Activated T-helper 17 cell treated with anti-CD3 and anti-CD28 coated beads, Interleukin-2, amount 50 U/mL, for 72 hours (primary cell): ENCODE measurements around the gene MIEF1. TPM values are rescaled to one million over a fixed set of nuclear protein-coding genes. Genes with fewer than 3 reads are reported as not detected.

Source experiments
- ATAC-seq: fragments of 150-1000 bp; cut with Tn5 transposase; replicated peaks from 2 replicates; pipeline ENCODE4 v1.10.0; 2021; ENCODE audit warnings: mild to moderate bottlenecking, moderate library complexity
- H3K27ac Mint-ChIP-seq: one replicate; pipeline ENCODE4 v1.8.0; 2022; ENCODE audit warnings: mixed read lengths
- H3K27me3 Mint-ChIP-seq: one replicate; pipeline ENCODE4 v1.8.0; 2022; ENCODE audit warnings: mixed read lengths
- H3K36me3 Mint-ChIP-seq: one replicate; pipeline ENCODE4 v1.8.0; 2022; ENCODE audit warnings: low read depth, mild to moderate bottlenecking, mixed read lengths
- H3K4me1 Mint-ChIP-seq: one replicate; pipeline ENCODE4 v1.8.0; 2022; ENCODE audit warnings: mixed read lengths
- H3K4me3 Mint-ChIP-seq: one replicate; pipeline ENCODE4 v1.8.0; 2022; ENCODE audit warnings: mild to moderate bottlenecking, mixed read lengths
- H3K9me3 Mint-ChIP-seq: one replicate; pipeline ENCODE4 v1.8.0; 2022; ENCODE audit warnings: mixed read lengths
- total RNA-seq, 2 donors: library from RNA; stranded (reverse); gene quantifications; one replicate each; pipeline ENCODE4 v1.2.3, GENCODE V29; 2022

The MIEF1 gene
- 10 to 100 TPM; 34.7 to 54.0 TPM for total RNA-seq

DNA sequence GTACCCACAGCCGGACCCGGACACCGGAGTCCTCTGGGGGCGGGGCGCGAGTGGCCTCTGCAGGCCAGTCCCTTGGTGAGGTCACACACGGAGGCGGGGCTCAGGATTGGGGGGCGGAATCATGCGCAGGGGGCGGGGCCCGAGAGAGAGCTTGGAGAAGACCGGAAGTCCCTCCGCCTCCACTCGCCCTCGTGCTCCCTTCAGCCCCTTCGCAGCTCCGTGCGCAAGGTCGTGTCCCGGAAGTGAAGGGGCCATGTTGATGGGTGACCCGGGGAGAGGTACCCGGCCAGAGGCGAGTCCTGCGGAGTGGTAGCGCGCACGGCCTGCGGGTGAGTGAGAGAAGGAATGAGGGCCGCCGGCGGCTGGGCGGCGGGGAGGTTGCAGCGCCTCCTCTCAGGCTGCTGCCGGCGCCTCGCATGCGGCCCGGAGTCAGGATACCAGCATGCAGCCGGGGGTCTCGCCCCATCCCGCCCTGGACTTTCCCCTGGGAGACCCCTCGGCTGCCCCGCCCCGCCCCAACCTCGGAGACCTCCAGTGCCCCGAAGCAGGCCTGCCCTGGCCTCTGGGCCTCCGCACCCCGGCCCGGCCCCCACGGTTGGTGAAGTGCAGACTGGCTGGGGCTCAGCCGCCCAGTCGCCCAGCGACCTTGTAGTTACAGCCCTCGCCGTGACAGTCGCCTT lies at the start of gene MIEF1:
Gene MIEF1 (plus strand): TSS at position 182 of the 680 bp plus-strand sequence. CDS start 9,005 bp downstream, outside the sequence.
- ATAC-seq: peak; percentile 99
- no peaks in the 10 kb centered on the region for H3K27me3 Mint-ChIP-seq
- H3K9me3 Mint-ChIP-seq: no peaks in the 10 kb centered on the region
- peaks cover 18% of the 10 kb centered on the region for H3K4me1 Mint-ChIP-seq
- H3K36me3 Mint-ChIP-seq: peaks cover 56% of the 10 kb centered on the region
- peak within 1 kb of the TSS; percentile 77 for H3K4me3 Mint-ChIP-seq
- H3K27ac Mint-ChIP-seq: peak within 1 kb of the TSS; percentile 81

DNA sequence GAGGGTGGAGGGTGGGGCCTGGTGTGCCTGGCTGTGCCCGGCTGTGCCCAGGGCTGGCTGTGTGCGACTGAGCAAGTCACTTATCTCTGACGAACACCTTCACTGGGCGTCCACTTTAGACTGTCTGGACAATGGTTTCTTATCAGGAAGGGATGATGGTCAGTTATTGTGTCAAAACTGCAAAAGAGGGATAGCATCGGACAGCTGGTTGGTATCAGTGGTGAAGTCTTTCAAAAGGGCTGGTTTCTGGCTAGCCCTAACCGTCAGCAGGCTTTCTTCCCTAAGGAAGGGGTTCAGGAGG lies 49.4 kb upstream of the MIEF1 start:
- peaks cover 16% of the 10 kb centered on the region for H3K27me3 Mint-ChIP-seq
- H3K4me3 Mint-ChIP-seq: no peak overlapping the region
- no peak for ATAC-seq
- H3K27ac Mint-ChIP-seq: no peak overlapping the region
- no peaks in the 10 kb centered on the region for H3K4me1 Mint-ChIP-seq
- H3K36me3 Mint-ChIP-seq: no peaks in the 10 kb centered on the region
- no peaks in the 10 kb centered on the region for H3K9me3 Mint-ChIP-seq

DNA sequence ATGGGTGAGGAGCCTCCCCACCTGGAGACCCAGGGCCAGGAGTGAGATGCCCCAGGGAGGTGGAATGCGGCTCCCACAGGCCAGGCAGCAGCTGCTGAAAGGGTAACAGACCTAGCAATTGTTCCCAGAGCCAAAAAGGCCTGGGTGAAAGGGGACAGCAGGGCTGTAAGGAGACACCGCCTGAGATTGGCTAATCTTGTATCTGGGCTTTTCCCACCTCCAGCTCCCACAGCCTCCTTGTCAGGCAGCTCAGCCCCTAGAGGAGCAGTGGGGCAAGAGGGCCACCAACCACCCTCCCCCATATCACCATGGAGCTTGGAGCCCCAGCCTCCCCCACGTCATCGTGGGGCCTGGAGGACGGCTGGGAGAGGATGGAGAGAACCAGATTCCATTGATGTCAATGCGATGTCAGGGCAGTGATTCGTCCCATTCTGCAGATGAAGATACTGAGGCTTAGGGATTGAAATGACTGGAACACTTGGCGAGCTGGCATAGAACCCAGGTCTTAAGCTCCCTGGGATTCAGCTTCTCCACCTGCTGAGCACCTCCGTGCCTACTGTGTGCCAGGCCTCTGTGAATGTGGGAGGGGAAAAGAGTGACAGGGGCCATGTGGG lies 48.2 kb upstream of the MIEF1 start:
- H3K4me1 Mint-ChIP-seq: no peaks in the 10 kb centered on the region
- no peak overlapping the region for H3K4me3 Mint-ChIP-seq
- peaks cover 26% of the 10 kb centered on the region for H3K27me3 Mint-ChIP-seq
- H3K9me3 Mint-ChIP-seq: no peaks in the 10 kb centered on the region
- peaks cover 9% of the 10 kb centered on the region for H3K36me3 Mint-ChIP-seq
- ATAC-seq: no peak
- H3K27ac Mint-ChIP-seq: no peak overlapping the region

DNA sequence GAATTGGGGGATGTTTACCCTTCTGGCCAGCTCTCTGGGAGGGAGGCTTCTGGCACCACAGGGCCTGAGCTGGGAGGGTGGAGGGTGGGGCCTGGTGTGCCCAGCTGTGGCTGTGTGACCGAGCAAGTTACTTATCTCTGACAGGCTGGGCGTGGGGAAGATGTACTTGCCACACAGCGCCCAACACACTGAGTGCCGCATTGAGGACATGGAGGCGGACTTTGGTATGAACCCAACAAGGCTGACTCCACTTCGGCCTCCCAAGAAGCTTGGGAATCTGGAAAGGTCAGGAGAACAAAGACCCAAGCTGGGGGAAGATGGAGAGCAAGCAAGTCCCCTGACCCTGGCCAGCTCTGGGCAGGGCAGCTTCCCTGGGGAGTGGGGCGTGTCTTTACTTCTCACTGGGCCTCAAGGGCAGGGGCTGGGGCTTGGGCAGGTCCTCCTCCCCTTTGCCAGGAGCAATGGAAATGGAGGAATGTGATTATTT lies 47.7 kb upstream of the MIEF1 start:
- Mint-ChIP-seq H3K36me3 (peaks cover 9% of the 10 kb centered on the region), H3K27ac (no peak overlapping the region), H3K4me1 (no peaks in the 10 kb centered on the region), H3K9me3 (no peaks in the 10 kb centered on the region), H3K4me3 (no peak overlapping the region), H3K27me3 (peaks cover 29% of the 10 kb centered on the region)
- no peak for ATAC-seq

DNA sequence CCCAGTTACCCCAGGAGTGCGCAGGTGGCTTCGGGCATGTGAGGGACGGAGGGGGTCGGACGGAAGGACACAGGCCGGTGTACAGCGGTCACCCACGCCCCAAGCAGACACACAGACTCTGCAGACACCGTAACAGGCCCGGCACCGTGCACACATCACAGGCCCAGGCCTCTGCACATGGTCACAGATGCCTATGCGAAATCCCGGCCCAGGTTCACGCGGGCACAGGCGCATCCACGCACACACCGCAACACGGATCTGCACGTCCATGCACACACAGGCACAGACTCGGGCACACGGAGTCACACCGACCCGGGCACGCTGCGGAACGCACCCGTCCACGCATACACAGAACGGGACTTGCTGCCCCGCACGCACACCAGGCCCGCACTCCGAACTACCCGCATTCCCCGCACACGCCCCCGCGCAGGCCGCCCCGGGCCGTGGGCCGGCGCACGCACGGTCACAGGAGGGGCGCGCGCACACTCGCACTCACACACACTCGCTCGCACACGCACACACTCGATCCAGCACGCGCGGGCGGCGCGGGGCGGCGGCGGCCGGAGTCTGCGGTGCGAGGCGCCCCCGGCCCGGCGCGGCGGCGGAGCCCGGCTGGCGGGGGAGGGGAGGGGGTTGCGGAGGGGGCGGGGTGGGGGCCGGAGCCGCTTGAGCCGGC lies 45.4 kb upstream of the MIEF1 start, which contains the start of gene MGAT3:
Gene MGAT3 (plus strand): TSS at position 491 of the 676 bp plus-strand sequence. CDS start 30,336 bp downstream, outside the sequence.
- no peak for ATAC-seq

DNA sequence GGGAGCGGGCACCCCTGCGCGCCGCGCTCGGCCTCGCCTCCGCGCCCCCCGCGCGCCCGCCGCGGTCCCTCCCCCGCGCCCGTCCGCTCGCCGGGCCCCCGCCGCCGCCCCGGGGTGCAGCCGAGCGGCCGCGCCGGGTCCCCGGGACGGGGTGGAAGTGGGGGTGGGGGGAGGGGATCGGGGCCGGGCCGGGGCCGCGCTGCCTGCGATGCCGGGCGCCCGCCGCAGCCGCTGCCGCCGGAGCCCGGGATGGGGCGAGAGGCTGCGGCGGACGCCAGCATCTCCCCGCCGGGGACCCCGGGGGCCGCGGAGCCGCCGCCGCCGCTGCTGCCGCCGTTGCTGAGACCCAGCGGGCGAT lies 44.9 kb upstream of the MIEF1 start:
- Mint-ChIP-seq H3K4me3 (no peak overlapping the region), H3K9me3 (no peaks in the 10 kb centered on the region), H3K27me3 (peaks cover 38% of the 10 kb centered on the region), H3K36me3 (peaks cover 9% of the 10 kb centered on the region), H3K4me1 (no peaks in the 10 kb centered on the region), H3K27ac (no peak overlapping the region)
- no peak for ATAC-seq

More for the DNA sequence above, 45.4 kb upstream of the MIEF1 start, which contains the start of gene MGAT3:
- Mint-ChIP-seq H3K4me1 (no peaks in the 10 kb centered on the region), H3K27me3 (peaks cover 38% of the 10 kb centered on the region), H3K9me3 (no peaks in the 10 kb centered on the region), H3K4me3 (peak within 1 kb of the TSS; percentile 49), H3K36me3 (peaks cover 9% of the 10 kb centered on the region), H3K27ac (no peak within 1 kb of the TSS)

DNA sequence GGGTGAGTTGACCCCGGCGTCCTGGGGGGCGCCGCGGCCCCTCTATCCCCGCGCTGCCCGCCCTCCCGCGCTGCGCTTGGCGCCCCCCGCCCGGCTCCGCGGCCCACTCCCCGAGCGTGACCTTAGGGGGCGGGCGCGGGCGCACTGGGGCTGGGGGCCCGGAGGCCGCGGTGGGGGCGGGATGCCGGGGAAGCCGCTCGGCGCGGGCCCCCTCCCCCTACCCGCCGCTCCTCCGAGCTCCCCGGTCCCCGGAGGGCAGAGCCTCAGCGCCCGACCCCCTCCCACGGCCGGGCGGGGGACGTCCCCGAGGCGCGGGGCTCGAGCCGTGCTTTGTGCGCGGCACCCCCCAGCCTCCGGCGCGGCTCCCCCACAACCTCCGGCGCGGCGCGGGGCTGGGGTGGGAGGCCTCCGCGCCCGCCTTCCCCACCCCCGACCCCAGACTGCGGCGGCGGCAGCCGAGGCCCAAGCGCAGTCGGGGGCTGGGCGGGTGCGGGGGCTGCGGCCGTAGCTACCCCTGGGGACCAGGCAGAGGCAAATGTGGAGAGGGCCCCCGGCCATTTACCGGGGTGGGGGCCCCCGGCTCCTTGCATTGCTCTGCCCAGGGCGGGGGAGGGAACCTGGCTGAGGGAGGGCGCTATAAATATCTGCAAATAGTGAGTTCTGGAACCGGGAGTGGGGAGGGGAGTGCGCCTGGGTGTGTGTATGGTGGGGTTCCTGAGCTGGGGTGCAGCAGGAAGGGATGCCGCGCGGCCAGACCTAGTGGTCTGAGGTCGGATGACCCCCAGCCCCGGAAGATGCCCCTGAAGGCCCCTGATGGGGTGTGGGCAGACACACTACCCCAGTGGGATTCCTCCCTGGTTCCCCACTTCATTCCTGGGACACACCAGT lies 44.3 kb upstream of the MIEF1 start:
- H3K27ac Mint-ChIP-seq: no peak overlapping the region

DNA sequence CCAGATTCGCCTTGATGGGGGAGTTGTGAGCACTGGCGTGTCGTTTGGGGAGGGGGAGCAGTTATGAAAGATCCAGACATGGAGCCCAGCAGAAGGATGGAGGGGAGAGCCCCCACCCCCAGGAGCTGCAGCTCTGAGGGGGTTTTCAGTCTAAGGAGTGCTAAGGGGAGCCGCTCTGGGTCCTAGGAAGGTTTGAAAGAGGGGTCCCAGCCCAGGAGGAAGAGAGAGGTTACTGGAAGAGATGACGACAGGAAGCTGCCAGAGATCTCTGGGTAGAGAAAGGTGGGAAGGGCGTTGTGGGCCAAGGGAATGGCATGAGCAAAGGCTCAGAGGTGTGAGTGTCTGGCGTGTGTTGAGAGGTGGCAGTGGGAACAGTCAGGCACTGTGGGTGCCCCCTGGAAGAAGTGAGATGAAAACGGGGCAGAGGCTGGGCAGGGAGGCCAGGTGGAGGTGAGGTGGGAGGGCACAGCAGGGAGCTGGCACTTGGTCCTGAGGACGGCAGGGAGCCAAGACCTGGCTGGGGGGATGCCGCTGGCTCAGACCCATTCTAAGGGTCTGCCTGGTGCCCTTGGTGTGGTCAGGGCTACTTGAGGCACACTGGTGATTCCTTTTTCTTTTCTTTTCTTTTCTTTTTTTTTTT lies 43.5 kb upstream of the MIEF1 start:
- H3K9me3 Mint-ChIP-seq: no peaks in the 10 kb centered on the region
- no peak for ATAC-seq
- H3K4me3 Mint-ChIP-seq: peak overlapping the region; percentile 45
- no peak overlapping the region for H3K27ac Mint-ChIP-seq
- peaks cover 38% of the 10 kb centered on the region for H3K27me3 Mint-ChIP-seq
- H3K4me1 Mint-ChIP-seq: no peaks in the 10 kb centered on the region
- H3K36me3 Mint-ChIP-seq: peaks cover 9% of the 10 kb centered on the region

More for the DNA sequence above, 44.3 kb upstream of the MIEF1 start:
- Mint-ChIP-seq H3K4me1 (no peaks in the 10 kb centered on the region), H3K27me3 (peaks cover 38% of the 10 kb centered on the region), H3K4me3 (peak overlapping the region; percentile 45), H3K9me3 (no peaks in the 10 kb centered on the region), H3K36me3 (peaks cover 9% of the 10 kb centered on the region)
- ATAC-seq: no peak

DNA sequence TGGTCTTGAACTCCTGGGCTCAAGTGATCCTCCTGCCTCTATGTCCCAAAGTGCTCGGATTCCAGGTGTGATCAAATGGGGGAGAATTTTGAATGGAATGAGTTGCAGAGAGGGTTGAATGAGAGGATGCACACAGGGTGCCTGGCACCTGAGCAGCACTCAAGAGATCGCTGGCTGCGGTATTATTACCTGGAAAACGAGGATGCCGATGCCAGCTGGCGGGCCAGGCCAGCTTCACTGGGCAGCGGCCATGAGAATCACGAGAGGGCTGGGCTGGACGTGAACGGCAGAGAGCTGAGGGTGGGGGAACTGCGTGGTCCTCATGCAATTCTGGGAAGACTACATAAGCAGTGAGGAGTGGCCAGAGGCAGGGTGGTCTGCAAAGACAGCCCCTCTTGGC lies 42.4 kb upstream of the MIEF1 start:
- ATAC-seq: no peak
- Mint-ChIP-seq H3K9me3 (no peaks in the 10 kb centered on the region), H3K4me3 (no peak overlapping the region)

DNA sequence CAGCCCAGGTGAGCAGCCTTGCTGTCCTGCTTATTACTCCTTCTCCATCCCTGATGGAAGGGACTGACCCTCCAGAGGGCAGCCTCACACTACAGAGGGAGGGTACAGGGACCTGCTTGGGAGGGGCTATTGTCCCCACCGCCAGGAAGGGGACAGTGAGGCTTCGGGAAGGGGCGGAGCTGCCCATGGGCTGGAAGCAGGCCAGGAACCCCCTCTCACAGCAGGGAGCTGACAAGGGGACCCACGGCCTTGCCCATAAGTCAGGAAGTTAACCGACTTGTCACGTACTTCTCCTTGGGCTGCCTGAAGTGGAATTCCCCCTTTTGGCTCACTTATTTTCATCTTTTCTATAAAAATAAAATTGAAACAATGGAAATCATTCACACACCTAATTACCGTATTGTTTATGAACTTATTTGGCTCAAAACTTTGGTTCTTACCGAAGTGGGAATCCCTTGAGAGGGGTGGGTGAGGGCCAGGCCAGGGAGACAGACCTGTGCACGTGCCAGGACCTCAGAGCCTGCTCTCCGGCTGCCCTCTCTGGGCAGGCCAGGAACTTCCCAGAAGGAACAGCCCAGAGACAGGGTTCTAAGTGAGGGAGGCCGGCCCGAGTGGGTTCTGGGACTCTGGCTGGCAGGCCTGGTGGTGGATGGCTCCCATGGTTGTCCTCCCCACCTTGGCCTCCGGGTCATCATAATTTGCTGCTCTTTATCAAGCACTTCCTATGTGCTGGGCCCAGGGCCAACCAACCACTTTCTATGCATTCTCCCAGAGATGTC lies 39.5 kb upstream of the MIEF1 start:
- Mint-ChIP-seq H3K4me3 (no peak overlapping the region), H3K9me3 (no peaks in the 10 kb centered on the region), H3K36me3 (peaks cover 9% of the 10 kb centered on the region), H3K27me3 (peaks cover 22% of the 10 kb centered on the region), H3K4me1 (no peaks in the 10 kb centered on the region), H3K27ac (peak overlapping the region; percentile 30)
- peak; percentile 47 for ATAC-seq

More for the DNA sequence above, 42.4 kb upstream of the MIEF1 start:
- Mint-ChIP-seq H3K4me1 (no peaks in the 10 kb centered on the region), H3K36me3 (peaks cover 9% of the 10 kb centered on the region), H3K27me3 (peaks cover 35% of the 10 kb centered on the region), H3K27ac (no peak overlapping the region)

DNA sequence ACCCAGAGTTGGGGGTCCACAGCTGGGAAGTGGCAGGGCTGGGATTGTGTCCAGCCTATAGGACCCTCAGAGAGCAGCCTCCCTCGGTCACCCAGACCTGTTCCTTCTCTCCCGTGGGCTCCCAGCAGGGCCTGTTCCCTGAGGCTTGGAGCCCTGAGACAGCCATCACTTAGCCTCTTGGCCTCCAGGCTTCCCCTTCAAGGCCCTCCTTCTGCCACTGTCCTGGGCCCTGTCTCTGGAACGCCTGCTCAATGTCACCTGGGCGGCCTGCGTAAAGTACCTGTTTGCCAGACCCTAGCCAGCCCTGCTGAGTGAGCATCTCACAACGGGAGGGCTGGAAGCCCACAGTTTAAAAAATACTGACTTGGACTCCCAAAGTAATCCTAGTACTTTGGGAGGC lies 38.8 kb upstream of the MIEF1 start:
- no peaks in the 10 kb centered on the region for H3K4me1 Mint-ChIP-seq
- H3K27me3 Mint-ChIP-seq: peaks cover 18% of the 10 kb centered on the region
- peaks cover 5% of the 10 kb centered on the region for H3K36me3 Mint-ChIP-seq
- no peak for ATAC-seq
- H3K9me3 Mint-ChIP-seq: no peaks in the 10 kb centered on the region
- no peak overlapping the region for H3K27ac Mint-ChIP-seq
- H3K4me3 Mint-ChIP-seq: no peak overlapping the region

DNA sequence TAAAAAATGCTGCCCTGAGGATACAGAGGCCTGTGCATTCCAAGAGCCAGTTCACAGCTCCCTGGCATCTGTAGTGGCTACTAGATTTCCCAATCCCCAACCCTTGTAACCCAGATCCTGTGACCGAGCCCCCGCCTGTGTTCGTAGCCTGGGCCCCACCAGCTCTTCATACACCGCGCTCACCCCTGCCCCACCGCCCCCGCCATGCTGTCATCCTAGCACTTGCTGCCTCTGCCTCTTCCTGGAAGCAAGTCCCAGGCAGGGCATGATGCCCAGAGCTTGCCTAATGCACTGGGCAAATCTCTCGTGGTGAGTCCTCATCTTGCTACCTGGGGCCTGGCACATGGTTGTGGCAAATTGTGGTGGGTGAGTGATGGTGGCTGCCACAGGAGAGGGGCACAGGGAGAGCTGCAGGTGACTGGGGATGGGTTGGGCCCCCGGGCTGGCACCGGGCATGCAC lies 38.1 kb upstream of the MIEF1 start:
- Mint-ChIP-seq H3K27me3 (peaks cover 11% of the 10 kb centered on the region), H3K4me1 (no peaks in the 10 kb centered on the region), H3K9me3 (no peaks in the 10 kb centered on the region), H3K27ac (no peak overlapping the region), H3K36me3 (no peaks in the 10 kb centered on the region), H3K4me3 (no peak overlapping the region)
- ATAC-seq: no peak
